Pons (tissue), 1 donor: ENCODE measurements around the gene SUGCT.

Experiments used
- DNase-seq: peaks from one replicate; pipeline ENCODE4 v3.0.0-alpha.2; 2016; ENCODE audit warnings: low spot score

Gene SUGCT

DNA sequence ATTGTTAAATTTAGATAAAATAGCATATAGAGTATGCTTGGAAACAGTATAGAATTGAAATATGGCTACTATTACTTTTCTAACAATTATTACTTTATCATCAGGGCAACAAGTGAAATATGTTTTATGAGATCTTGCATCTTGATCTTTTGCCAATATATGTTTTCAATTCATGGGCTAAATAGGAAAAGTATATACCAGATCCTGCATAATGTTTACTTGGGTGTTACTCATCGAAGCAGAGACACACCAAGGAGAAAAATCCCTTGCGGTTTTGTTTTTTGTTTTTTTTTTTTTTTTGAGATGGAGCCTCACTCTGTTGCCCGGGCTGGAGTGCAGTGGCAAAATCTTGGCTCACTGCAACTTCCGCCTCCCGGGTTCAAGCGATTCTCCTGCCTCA is 541.4 kb downstream of the SUGCT start:
- DNase-seq = no peak

- no peak for DNase-seq
Observed at GRCh38 chr7:40680657-40681056, 545.9 kb downstream of the SUGCT start.

GRCh38 chr7:40682696-40683095 is 547.9 kb downstream of the SUGCT start:
- DNase-seq = no peak

- DNase-seq = no peak
Observed at GRCh38 chr7:40694026-40694809, 559.4 kb downstream of the SUGCT start.

GRCh38 chr7:40694991-40695390 is 560.2 kb downstream of the SUGCT start:
- no peak for DNase-seq

GRCh38 chr7:40697653-40698052 is 562.8 kb downstream of the SUGCT start:
- DNase-seq = no peak

GRCh38 chr7:40698214-40698920 is 563.6 kb downstream of the SUGCT start:
- DNase-seq = no peak

DNA sequence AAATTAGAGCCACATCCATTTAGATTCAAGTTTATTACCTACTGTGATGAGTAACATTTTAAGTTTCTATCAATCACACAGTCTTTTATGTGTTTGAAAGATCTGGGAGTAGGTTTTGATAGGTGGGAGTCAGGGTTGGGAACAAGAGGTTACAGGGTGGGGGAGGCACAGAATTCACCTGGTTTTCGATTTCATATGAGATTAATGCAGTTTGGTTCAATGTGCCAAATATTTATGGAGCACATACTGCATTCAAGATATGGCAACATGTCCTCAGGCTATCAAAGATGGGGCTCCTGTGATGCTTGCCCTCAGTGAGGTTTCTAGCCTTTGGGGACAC is 564.1 kb downstream of the SUGCT start:
- no peak for DNase-seq

- DNase-seq = no peak
Observed at GRCh38 chr7:40700653-40701421, 566.0 kb downstream of the SUGCT start.

DNA sequence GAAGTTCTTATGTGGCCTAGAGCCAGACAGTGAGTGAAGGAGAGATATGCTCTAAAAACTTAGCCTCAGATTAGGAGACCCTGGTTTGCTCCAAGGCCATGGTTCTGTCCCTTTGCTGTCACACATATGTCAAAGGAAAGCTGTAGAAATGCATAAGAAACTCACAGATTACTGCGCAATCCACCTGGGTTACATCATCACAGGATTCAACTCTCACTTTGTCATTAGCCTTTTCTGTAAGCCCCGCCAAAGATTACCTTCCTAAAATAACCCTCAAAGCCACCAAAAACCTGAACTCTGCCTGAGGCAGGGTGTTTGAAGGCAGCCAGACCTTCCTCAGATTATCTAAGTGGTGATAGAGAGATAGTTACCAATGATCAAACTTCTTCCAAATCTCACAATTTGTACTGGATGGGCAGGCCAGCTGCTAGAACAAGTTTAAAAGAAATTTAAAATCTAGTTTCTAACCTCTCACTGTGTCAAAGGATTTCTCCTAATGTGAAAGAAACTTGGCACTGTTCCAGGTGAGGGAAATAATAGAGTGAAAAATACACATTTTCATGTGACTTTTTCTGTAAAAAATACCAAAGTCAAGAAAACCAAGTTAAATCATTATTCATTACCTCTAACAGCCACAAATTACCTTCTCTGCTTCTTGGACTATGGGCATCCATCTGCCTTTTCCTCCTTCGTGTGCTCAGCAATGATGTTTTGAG is 567.2 kb downstream of the SUGCT start:
- DNase-seq = no peak

DNA sequence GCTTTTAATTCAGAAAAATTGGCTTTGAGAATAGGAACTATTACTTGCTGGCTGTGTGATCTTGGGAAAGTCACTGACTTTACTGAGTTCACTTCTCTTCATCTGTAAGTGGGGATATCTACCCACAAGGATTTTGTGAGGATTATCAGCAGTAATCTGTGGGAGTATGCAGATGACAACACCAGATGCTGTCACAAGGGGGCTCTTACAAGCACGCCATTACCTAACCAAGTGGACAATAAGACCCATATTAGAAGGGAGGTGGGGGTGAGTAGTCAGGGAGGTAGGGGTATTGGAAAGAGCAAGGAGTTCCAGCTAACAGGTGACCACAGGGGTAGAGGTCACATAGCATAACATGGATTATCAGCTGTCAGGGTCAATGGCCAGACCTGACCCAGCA is 569.4 kb downstream of the SUGCT start:
- DNase-seq = no peak

- no peak for DNase-seq
Observed at GRCh38 chr7:40706829-40707228, 572.0 kb downstream of the SUGCT start.

DNA sequence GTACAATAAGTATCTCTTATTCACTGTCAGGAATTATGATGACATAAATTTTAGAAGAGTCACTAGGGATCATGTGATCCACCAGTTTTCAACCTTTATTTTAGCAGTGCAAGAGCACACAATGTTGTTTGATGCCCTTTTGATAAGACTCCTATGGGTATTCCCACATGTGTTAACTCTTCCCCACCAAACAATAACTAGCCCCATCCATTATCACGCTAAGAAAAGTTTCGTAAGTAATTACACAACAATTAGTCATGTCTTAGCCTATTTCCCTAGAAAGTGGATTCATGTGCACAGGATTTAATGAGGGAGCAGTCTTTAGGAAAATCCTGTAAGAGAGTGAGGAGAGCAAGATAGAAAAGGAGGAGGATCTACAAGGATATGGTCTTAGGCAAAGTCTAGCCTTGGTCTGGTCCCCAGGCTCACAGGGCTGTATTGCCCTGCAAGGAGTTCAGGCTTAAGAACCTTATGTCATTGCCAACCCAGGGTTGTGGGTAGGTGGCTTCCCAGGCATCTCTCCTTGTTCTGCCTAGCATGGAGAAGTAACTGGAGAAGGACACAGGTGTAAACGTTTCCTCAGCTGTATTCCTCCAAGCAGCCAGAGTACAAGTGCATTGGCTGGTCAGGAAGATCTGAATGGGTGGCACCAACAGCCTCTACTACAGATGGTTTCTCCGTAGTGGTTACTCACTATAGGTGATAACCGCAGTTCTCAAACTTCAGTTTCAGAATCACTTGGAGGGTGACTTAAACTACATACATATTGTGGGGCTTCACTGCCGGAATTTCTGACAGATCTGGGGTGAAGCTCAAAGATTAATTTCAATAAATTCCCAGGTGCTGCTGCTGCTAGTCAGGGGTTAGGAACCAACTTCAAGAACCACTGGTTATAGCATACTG is 574.5 kb downstream of the SUGCT start:
- DNase-seq = no peak

DNA sequence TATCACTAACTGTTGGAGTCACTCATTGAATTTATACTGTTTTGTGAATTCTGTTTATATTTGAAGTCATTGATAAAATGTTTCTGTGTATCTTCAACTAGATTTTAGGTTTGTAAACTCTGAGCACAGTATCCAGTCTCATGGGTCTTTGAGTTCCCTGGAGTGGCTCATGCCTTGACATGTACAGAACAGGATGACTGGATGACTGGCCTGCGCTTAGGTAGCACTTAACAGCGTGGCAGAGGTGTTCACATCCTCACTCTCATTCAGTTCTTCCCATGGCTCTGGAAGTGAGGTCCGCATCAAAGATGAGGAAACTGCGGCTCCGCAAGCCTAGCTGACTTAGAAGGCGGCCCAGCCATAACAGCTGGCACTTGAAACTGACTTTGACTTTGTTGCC is 576.9 kb downstream of the SUGCT start:
- no peak for DNase-seq

DNA sequence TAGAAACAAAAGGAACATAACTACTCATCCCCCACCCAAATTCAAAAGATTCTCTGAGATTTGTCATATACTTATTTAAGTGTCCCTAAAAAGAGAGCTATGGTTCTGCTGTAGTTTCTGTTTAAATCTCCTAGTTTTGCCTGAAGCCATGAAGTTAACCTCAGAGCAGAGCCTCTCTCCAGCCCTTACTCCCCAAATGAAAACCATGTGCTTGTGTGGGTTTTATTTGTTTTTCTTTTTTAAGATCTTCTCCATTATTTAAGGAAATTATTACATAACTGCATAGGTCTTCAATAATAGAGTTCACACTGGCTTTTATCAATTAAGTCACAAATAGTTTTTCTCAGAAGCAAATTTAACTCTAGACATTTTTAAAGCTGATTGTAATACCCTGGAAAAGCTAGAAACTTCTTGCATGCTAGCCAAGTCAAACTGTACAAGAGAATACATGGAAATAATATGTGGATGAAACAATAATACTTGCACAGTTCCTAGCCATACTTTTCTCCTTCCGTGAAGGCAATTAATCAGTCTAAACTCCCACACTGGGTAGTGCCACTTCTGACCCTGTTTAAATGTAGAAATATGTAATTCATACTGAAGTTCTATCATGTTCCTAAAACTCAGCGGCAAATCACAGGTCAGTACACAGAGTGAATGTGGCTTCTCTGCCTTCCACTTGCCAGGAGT is 579.7 kb downstream of the SUGCT start:
- no peak for DNase-seq

DNA sequence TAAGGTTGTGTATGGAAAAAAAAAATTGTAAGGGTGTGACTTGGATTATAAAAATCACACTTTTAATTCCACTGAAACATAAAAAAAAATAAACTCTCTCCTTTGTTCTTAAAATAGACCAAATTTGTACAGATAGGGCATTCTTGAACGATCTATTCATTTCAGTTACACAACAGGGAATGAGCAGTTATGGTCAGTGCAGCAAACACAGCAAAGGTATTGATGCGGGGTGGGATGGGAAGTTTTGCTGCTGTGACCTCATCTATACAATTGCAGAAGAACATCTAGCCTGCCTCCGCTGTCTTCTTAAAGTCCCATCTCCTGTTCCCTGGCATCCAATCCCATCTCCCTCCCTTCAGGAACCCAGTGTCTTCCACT is 580.2 kb downstream of the SUGCT start:
- no peak for DNase-seq

DNA sequence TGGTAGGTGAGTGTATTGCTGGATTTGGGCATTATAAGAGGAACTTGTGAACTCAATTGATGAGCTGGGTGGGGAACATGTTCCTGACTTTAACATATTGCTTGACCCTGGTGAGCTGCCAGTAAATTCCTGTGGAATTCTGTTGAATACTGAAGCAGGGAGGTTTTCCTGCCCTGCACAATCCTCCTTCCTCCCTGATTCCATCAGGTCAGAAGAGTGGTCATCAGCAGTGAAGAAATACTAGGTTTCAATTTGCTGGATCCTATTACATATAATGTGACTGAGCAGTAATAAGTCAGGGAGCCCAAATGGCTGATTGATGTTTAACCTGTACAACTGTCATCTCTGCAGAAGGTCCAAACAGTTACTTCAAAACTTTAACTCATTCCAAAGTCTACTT is 581.2 kb downstream of the SUGCT start:
- DNase-seq = no peak

DNA sequence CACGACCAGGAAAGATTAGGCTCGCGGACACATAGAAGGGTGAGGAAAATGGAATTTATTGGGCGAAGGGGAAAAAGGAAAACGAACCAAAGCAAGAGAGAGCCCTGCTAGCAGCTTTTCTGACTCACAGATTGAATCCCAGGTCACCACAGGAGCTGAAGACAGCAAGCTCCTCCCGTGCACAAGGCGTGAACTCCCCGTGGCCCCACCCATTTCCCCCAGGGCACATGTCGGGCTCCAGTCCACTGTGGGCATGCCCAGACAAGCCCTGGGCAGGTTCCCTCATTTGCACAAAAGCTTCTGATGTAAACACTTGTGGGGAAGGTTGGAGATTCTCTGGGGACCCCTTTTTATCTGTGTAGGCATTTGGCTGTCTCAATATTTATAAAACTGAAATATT is 582.4 kb downstream of the SUGCT start:
- DNase-seq = no peak

- DNase-seq = no peak
Observed at GRCh38 chr7:40720416-40720815, 585.6 kb downstream of the SUGCT start.

GRCh38 chr7:40721342-40721949 is 586.6 kb downstream of the SUGCT start:
- DNase-seq = no peak
